Nephron progenitor cell (in vitro differentiated cells): ENCODE data around the gene GTF2IRD2.
"Not testable (repeated sequence)": the region's sequence is repeated elsewhere in the genome, so short reads cannot be mapped to it uniquely, and the experiment has no call there.

Experiments
- DNase-seq: peaks from one replicate; pipeline ENCODE4 v3.0.0; 2021
- H3K27ac Mint-ChIP-seq: 2 replicates; pipeline ENCODE4 v1.8.0; 2021; ENCODE audit warnings: mild to moderate bottlenecking, moderate library complexity, mixed read lengths
- H3K27me3 Mint-ChIP-seq: 2 replicates; pipeline ENCODE4 v1.8.0; 2021; ENCODE audit warnings: mild to moderate bottlenecking, low read depth, mixed read lengths; ENCODE audit not compliant: poor library complexity
- H3K36me3 Mint-ChIP-seq: 2 replicates; pipeline ENCODE4 v1.8.0; 2021; ENCODE audit warnings: low read depth, mixed read lengths
- H3K4me1 Mint-ChIP-seq: 2 replicates; pipeline ENCODE4 v1.8.0; 2021; ENCODE audit warnings: mixed read lengths
- H3K4me3 Mint-ChIP-seq: 2 replicates; pipeline ENCODE4 v1.8.0; 2021; ENCODE audit warnings: mild to moderate bottlenecking, moderate library complexity, mixed read lengths
- H3K9me3 Mint-ChIP-seq: 2 replicates; pipeline ENCODE4 v1.8.0; 2021; ENCODE audit warnings: mild to moderate bottlenecking, moderate library complexity, mixed read lengths

The GTF2IRD2 gene

GRCh38 chr7:74820146-74820805 lies 31.1 kb downstream of the GTF2IRD2 start:
- not testable (repeated sequence) for DNase-seq, H3K4me1 Mint-ChIP-seq, H3K4me3 Mint-ChIP-seq, H3K27ac Mint-ChIP-seq, H3K9me3 Mint-ChIP-seq, H3K36me3 Mint-ChIP-seq, H3K27me3 Mint-ChIP-seq

GRCh38 chr7:74815882-74816281 lies 35.5 kb downstream of the GTF2IRD2 start:
- not testable (repeated sequence) for H3K4me3 Mint-ChIP-seq, H3K36me3 Mint-ChIP-seq, H3K4me1 Mint-ChIP-seq, DNase-seq, H3K9me3 Mint-ChIP-seq, H3K27ac Mint-ChIP-seq, H3K27me3 Mint-ChIP-seq

GRCh38 chr7:74798644-74799043 lies 52.8 kb downstream of the GTF2IRD2 start:
- H3K4me3 Mint-ChIP-seq, H3K36me3 Mint-ChIP-seq, DNase-seq, H3K27ac Mint-ChIP-seq, H3K27me3 Mint-ChIP-seq, H3K4me1 Mint-ChIP-seq, H3K9me3 Mint-ChIP-seq: not testable (repeated sequence)

- not testable (repeated sequence) for H3K27me3 Mint-ChIP-seq, H3K27ac Mint-ChIP-seq, H3K4me3 Mint-ChIP-seq, DNase-seq, H3K4me1 Mint-ChIP-seq, H3K36me3 Mint-ChIP-seq, H3K9me3 Mint-ChIP-seq
Measured at GRCh38 chr7:74797848-74798622, 53.4 kb downstream of the GTF2IRD2 start.

GRCh38 chr7:74789200-74789736 lies 62.1 kb downstream of the GTF2IRD2 start:
- not testable (repeated sequence) for H3K36me3 Mint-ChIP-seq, DNase-seq, H3K27me3 Mint-ChIP-seq, H3K4me1 Mint-ChIP-seq, H3K4me3 Mint-ChIP-seq, H3K9me3 Mint-ChIP-seq, H3K27ac Mint-ChIP-seq

- H3K9me3 Mint-ChIP-seq, H3K4me1 Mint-ChIP-seq, H3K36me3 Mint-ChIP-seq, H3K27me3 Mint-ChIP-seq, H3K4me3 Mint-ChIP-seq, H3K27ac Mint-ChIP-seq: not testable (repeated sequence)
- DNase-seq: peak; percentile 98
Measured at GRCh38 chr7:74788369-74789150, 62.8 kb downstream of the GTF2IRD2 start.

- H3K4me1 Mint-ChIP-seq, H3K36me3 Mint-ChIP-seq, H3K27ac Mint-ChIP-seq, H3K9me3 Mint-ChIP-seq, H3K27me3 Mint-ChIP-seq, DNase-seq, H3K4me3 Mint-ChIP-seq: not testable (repeated sequence)
Measured at GRCh38 chr7:74783595-74783994, 67.8 kb downstream of the GTF2IRD2 start.

- not testable (repeated sequence) for H3K4me1 Mint-ChIP-seq, H3K9me3 Mint-ChIP-seq, H3K36me3 Mint-ChIP-seq, H3K4me3 Mint-ChIP-seq, DNase-seq, H3K27ac Mint-ChIP-seq, H3K27me3 Mint-ChIP-seq
Measured at GRCh38 chr7:74781746-74782145, 69.7 kb downstream of the GTF2IRD2 start.

GRCh38 chr7:74779053-74779452 lies 72.4 kb downstream of the GTF2IRD2 start:
- not testable (repeated sequence) for DNase-seq, H3K27ac Mint-ChIP-seq, H3K36me3 Mint-ChIP-seq, H3K4me1 Mint-ChIP-seq, H3K9me3 Mint-ChIP-seq, H3K4me3 Mint-ChIP-seq, H3K27me3 Mint-ChIP-seq

GRCh38 chr7:74775111-74775510 lies 76.3 kb downstream of the GTF2IRD2 start:
- not testable (repeated sequence) for H3K36me3 Mint-ChIP-seq, H3K27me3 Mint-ChIP-seq, H3K9me3 Mint-ChIP-seq, DNase-seq, H3K4me1 Mint-ChIP-seq, H3K27ac Mint-ChIP-seq, H3K4me3 Mint-ChIP-seq

- not testable (repeated sequence) for H3K4me1 Mint-ChIP-seq, H3K27me3 Mint-ChIP-seq, H3K9me3 Mint-ChIP-seq, H3K36me3 Mint-ChIP-seq, H3K4me3 Mint-ChIP-seq, H3K27ac Mint-ChIP-seq, DNase-seq
Measured at GRCh38 chr7:74773760-74774750, 77.3 kb downstream of the GTF2IRD2 start, which contains the start of gene NCF1. Gene NCF1 (plus strand): TSS chr7:74774011. CDS start chr7:74774032, 21 bp downstream.

GRCh38 chr7:74772093-74772492 lies 79.3 kb downstream of the GTF2IRD2 start:
- H3K27ac Mint-ChIP-seq, H3K36me3 Mint-ChIP-seq, H3K4me1 Mint-ChIP-seq, H3K27me3 Mint-ChIP-seq, H3K9me3 Mint-ChIP-seq, H3K4me3 Mint-ChIP-seq, DNase-seq: not testable (repeated sequence)

GRCh38 chr7:74770062-74770461 lies 81.3 kb downstream of the GTF2IRD2 start:
- DNase-seq, H3K27ac Mint-ChIP-seq, H3K4me3 Mint-ChIP-seq, H3K27me3 Mint-ChIP-seq, H3K36me3 Mint-ChIP-seq, H3K4me1 Mint-ChIP-seq, H3K9me3 Mint-ChIP-seq: not testable (repeated sequence)
